Lower leg skin (tissue), 4 donors: ENCODE measurements around the gene MPRIP. TPM values are rescaled to one million over a fixed set of nuclear protein-coding genes. Genes with fewer than 3 reads are reported as not detected.

ENCODE experiments used
- DNase-seq, 2 donors: peaks; one replicate each; pipeline ENCODE4 v3.0.0-alpha.2; 2019; ENCODE audit warnings: low spot score in 2 of 2
- H3K4me3 ChIP-seq: fragments of 200-600 bp; sonication (generic); 2 replicates; pipeline ENCODE4 v1.5.1; 2017; ENCODE audit warnings: mild to moderate bottlenecking, low read depth; ENCODE audit not compliant: poor library complexity, severe bottlenecking
- CTCF ChIP-seq, 3 donors: fragments of 450-650 bp; IDR thresholded peaks; one replicate each; pipeline ENCODE4 v1.5.1; 2016; ENCODE audit warnings: antibody characterized with exemption in 3 of 3, mild to moderate bottlenecking in 3 of 3, moderate library complexity in 2 of 3
- POLR2A ChIP-seq, 2 donors: fragments of 450-650 bp; IDR thresholded peaks; one replicate each; pipeline ENCODE4 v1.6.1; 2016 to 2017; ENCODE audit warnings: antibody characterized with exemption in 2 of 2, mild to moderate bottlenecking in 1 of 2, moderate library complexity in 1 of 2
- WGBS, 2 donors: methylation state at CpG; one replicate each; pipeline ENCODE4 v1.1.5; 2018; 5-methylcytosine and 5-hydroxymethylcytosine counted together
- intact Hi-C: fragments of 100-400 bp; cut with DNase I; formaldehyde crosslinking; loops from one replicate; pipeline ENCODE4 v1.15.0; 2023; ENCODE audit warnings: low total_unique reads
- total RNA-seq, 4 donors: library from RNA; depleted of rRNA; stranded (reverse); fragments of >200 nt; gene quantifications; one replicate each; pipeline ENCODE4 v1.1.0, GENCODE V29; 2016

MPRIP gene
- total RNA-seq, 4 donors from 2014 or later = 128 to 217 (median 141) TPM

DNA sequence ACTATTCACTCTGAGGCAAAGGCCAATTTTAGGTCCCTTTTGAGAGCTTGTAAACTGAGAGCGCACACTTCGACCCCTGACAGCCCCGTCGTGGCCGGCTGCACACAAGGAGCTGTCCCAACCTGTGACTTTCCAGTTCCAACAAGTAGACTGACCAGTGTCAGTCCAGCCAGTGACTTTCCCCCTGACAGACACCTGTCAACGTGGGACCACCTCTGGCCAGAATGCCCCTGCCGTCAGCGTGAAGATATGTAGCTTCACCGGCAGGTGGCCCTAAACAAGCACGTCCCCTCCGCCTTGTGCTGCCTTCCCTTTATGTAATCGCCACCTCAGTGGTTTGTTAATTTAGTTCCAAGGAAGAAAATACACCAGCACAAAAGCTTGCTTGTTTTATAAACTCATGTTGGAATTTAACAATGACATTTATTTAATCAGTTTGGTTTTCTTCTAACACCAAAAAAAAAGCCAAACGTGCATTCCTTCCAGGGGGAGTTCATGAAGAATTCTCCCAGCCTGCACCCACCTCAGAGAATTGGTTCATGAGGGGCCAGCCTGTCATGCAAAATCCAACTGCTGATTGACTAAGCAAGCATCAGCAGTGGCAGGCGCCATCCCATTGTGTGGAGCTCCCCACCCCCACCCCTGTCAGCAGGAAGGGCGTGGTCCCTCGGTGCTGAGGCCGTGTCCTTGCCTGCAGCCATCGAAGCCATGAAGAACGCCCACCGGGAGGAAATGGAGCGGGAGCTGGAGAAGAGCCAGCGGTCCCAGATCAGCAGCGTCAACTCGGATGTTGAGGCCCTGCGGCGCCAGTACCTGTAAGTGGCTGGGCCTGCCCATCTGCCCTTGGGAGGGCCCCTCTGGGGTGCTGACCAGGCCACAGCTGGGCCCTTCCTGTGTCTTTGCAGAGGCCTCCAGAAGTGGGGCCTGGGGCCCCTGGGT, 130.0 kb downstream of the MPRIP start:
- no peak for TF ChIP-seq POLR2A (IDR thresholded peaks at IDR 0.05)
- intact Hi-C loops = no loop called here
- no peak overlapping the region for H3K4me3 ChIP-seq
- 61 to 72% methylated on average over 25 to 26 of the region's 26 CpGs for WGBS, 2 donors
- DNase-seq = no peak

- no peak for DNase-seq
- no peak overlapping the region for H3K4me3 ChIP-seq
- intact Hi-C loops = no loop called here
- TF ChIP-seq POLR2A (IDR thresholded peaks at IDR 0.05) = no peak
- no peak for TF ChIP-seq CTCF (IDR thresholded peaks at IDR 0.05)
- WGBS, 2 donors = 87 to 96% methylated on average over 7 to 8 of the region's 9 CpGs
Measured at GRCh38 chr17:17172990-17173389, 130.7 kb downstream of the MPRIP start.

DNA sequence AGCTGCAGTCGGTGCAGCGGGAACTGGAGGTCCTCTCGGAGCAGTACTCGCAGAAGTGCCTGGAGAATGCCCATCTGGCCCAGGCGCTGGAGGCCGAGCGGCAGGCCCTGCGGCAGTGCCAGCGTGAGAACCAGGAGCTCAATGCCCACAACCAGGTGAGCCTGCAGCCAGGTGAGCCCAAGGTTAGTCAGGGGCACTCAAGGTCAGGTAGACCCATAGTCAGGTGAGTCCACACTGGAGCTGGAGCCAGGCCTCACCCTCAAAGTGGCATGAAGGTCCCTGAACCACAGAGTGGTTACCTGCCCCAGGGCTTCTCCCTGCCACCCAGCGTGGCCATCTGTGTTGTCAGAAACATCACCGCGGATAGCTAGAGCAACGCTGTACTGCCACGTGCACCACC, 131.7 kb downstream of the MPRIP start:
- intact Hi-C loops = no loop called here
- no peak for DNase-seq
- WGBS, 2 donors = 92 to 95% methylated on average over 14 of the region's 14 CpGs
- no peak for TF ChIP-seq CTCF (IDR thresholded peaks at IDR 0.05)
- H3K4me3 ChIP-seq = no peak overlapping the region

- WGBS, 2 donors = 87 to 98% methylated on average over 6 to 8 of the region's 8 CpGs
- H3K4me3 ChIP-seq = no peak overlapping the region
- intact Hi-C loops = no loop called here
- no peak for TF ChIP-seq CTCF (IDR thresholded peaks at IDR 0.05)
- no peak for TF ChIP-seq POLR2A (IDR thresholded peaks at IDR 0.05)
- no peak for DNase-seq
Measured at GRCh38 chr17:17175340-17175739, 133.1 kb downstream of the MPRIP start.

GRCh38 chr17:17175917-17176316, 133.7 kb downstream of the MPRIP start:
- H3K4me3 ChIP-seq = no peak overlapping the region
- DNase-seq = no peak
- 73 to 76% methylated on average over 12 of the region's 12 CpGs for WGBS, 2 donors
- intact Hi-C loops = no loop called here
- no peak for TF ChIP-seq POLR2A (IDR thresholded peaks at IDR 0.05)
- no peak for TF ChIP-seq CTCF (IDR thresholded peaks at IDR 0.05)

- intact Hi-C loops = no loop called here
- TF ChIP-seq POLR2A (IDR thresholded peaks at IDR 0.05) = no peak
- no peak for TF ChIP-seq CTCF (IDR thresholded peaks at IDR 0.05)
- WGBS, 2 donors = 93 to 94% methylated on average over 12 of the region's 12 CpGs
- H3K4me3 ChIP-seq = no peak overlapping the region
- no peak for DNase-seq
Measured at GRCh38 chr17:17176341-17176740, 134.1 kb downstream of the MPRIP start.
